H1 (cell line): ENCODE data around the gene VWCE. TPM values are rescaled to one million over a fixed set of nuclear protein-coding genes. Genes with fewer than 3 reads are reported as not detected.
"Not testable (repeated sequence)": the region's sequence is repeated elsewhere in the genome, so short reads cannot be mapped to it uniquely, and the experiment has no call there.

Experiments used
- CTCF ChIA-PET: fragments of 300-600 bp; sonication (Branson Sonifier 250); formaldehyde crosslinking; loops from one replicate; lab custom pipeline; 2021; ENCODE audit not compliant: partially characterized antibody; lab: Charles Lee
- POLR2A ChIA-PET: fragments of 300-600 bp; sonication (Branson Sonifier 250); formaldehyde crosslinking; loops from one replicate; lab custom pipeline; 2021; ENCODE audit warnings: inconsistent platforms; ENCODE audit not compliant: partially characterized antibody; lab: Charles Lee
- DNase-seq, 2 experiments: peaks; one replicate each; pipeline versions ENCODE4 v3.0.0 to v3.0.0-alpha.2; 2010 to 2022; ENCODE audit warnings: low spot score in 2 of 2, low read depth in 1 of 2, mixed read lengths in 1 of 2
- FAIRE-seq: peaks from 2 replicates; lab custom pipeline; 2011; peaks lifted over from hg19 to GRCh38; lab: Jason Lieb, UNC
- H2AFZ ChIP-seq: 2 replicates; pipeline ENCODE4 v1.8.1; 2012; ENCODE audit warnings: low read length, inconsistent platforms
- H2AK5ac ChIP-seq: 2 replicates; pipeline ENCODE4 v1.6.1; 2013; ENCODE audit warnings: low read depth, low read length
- H2BK120ac ChIP-seq: replicated peaks from 2 replicates; pipeline ENCODE3; 2013; ENCODE audit warnings: low read depth, low read length, inconsistent platforms
- H2BK12ac ChIP-seq: 2 replicates; pipeline ENCODE4 v1.6.1; 2013; ENCODE audit warnings: low read depth, low read length
- H2BK15ac ChIP-seq: 2 replicates; pipeline ENCODE4 v1.6.1; 2013; ENCODE audit warnings: low read length
- H2BK20ac ChIP-seq: 2 replicates; pipeline ENCODE4 v1.6.1; 2013; ENCODE audit warnings: low read length
- H2BK5ac ChIP-seq: 2 replicates; pipeline ENCODE4 v1.6.1; 2013; ENCODE audit warnings: low read depth, low read length
- H3K14ac ChIP-seq: 2 replicates; pipeline ENCODE4 v1.6.1; 2013; ENCODE audit warnings: inconsistent platforms; ENCODE audit not compliant: insufficient read length
- H3K18ac ChIP-seq: 2 replicates; pipeline ENCODE4 v1.6.1; 2013; ENCODE audit warnings: low read length; ENCODE audit errors: extremely low read depth
- H3K23ac ChIP-seq: 2 replicates; pipeline ENCODE4 v1.6.1; 2013; ENCODE audit warnings: inconsistent platforms; ENCODE audit not compliant: insufficient read length
- H3K23me2 ChIP-seq: 2 replicates; pipeline ENCODE4 v1.6.1; 2013; ENCODE audit warnings: low read depth, low read length
- H3K27ac ChIP-seq: 2 replicates; pipeline ENCODE4 v1.6.1; 2011; ENCODE audit warnings: low read depth, low read length, inconsistent platforms
- H3K27me3 ChIP-seq, 4 experiments: replicated peaks in 1 of 4; 1 replicate in 1 of 4; 2 replicates in 3 of 4; pipeline versions ENCODE4 v1.6.1 to v1.8.1; 2011 to 2013; ENCODE audit warnings: low read length in 3 of 4, mild to moderate bottlenecking in 3 of 4, inconsistent platforms in 2 of 4, mixed read lengths in 2 of 4, moderate library complexity in 1 of 4; ENCODE audit not compliant: control insufficient read depth in 3 of 4, insufficient read depth in 3 of 4; ENCODE audit errors: extremely low read depth in 1 of 4
- H3K36me3 ChIP-seq, 4 experiments: 2 replicates each; pipeline versions ENCODE4 v1.6.1 to v1.8.1; 2011 to 2013; ENCODE audit warnings: mild to moderate bottlenecking in 4 of 4, low read length in 3 of 4, moderate library complexity in 2 of 4, control low read depth in 1 of 4, inconsistent platforms in 1 of 4; ENCODE audit not compliant: insufficient read depth in 4 of 4, control insufficient read depth in 2 of 4
- H3K4ac ChIP-seq: replicated peaks from 2 replicates; pipeline ENCODE3; 2013; ENCODE audit warnings: low read length, low read depth, mixed read lengths, inconsistent platforms; ENCODE audit not compliant: insufficient read length
- H3K4me1 ChIP-seq, 4 experiments: replicated peaks in 1 of 4; 1 replicate in 1 of 4; 2 replicates in 3 of 4; pipeline versions ENCODE4 v1.6.1 to v1.8.1; 2011 to 2013; ENCODE audit warnings: low read length in 3 of 4, inconsistent platforms in 2 of 4, mixed read lengths in 1 of 4; ENCODE audit not compliant: insufficient read depth in 4 of 4, control insufficient read depth in 3 of 4
- H3K4me2 ChIP-seq, 2 experiments: 2 replicates each; pipeline versions ENCODE4 v1.6.1 to v1.8.1; 2011 to 2013; ENCODE audit warnings: low read depth in 2 of 2, low read length in 2 of 2, control low read depth in 1 of 2, inconsistent platforms in 1 of 2, mild to moderate bottlenecking in 1 of 2; ENCODE audit not compliant: insufficient read depth in 1 of 2
- H3K4me3 ChIP-seq, 4 experiments: fragments of 200-600, 300-600 bp in 1 of 4; sonication (generic), shearing (Covaris generic), sonication (Bioruptor Twin) in 1 of 4; 2 replicates each; pipeline versions ENCODE4 v1.5.1 to v1.8.1; 2011 to 2016; ENCODE audit warnings: low read length in 4 of 4, low read depth in 3 of 4, control low read depth in 2 of 4, inconsistent platforms in 2 of 4, mild to moderate bottlenecking in 2 of 4, mixed read lengths in 1 of 4, moderate library complexity in 1 of 4; ENCODE audit not compliant: insufficient read depth in 2 of 4; ENCODE audit errors: extremely low read depth in 1 of 4
- H3K56ac ChIP-seq: replicated peaks from 2 replicates; pipeline ENCODE3; 2013; ENCODE audit warnings: low read depth, mild to moderate bottlenecking, mixed read lengths, low read length, inconsistent platforms; ENCODE audit not compliant: insufficient read length
- H3K79me1 ChIP-seq: 2 replicates; pipeline ENCODE4 v1.6.1; 2013; ENCODE audit warnings: low read depth, low read length, control low read depth
- H3K79me2 ChIP-seq, 2 experiments: 2 replicates each; pipeline versions ENCODE4 v1.6.1 to v1.8.1; 2012 to 2013; ENCODE audit warnings: low read length in 2 of 2, mild to moderate bottlenecking in 2 of 2, inconsistent platforms in 1 of 2; ENCODE audit not compliant: insufficient read depth in 2 of 2, control insufficient read depth in 1 of 2
- H3K9ac ChIP-seq, 4 experiments: replicated peaks in 1 of 4; 1 replicate in 1 of 4; 2 replicates in 3 of 4; pipeline versions ENCODE4 v1.6.1 to v1.8.1; 2011 to 2013; ENCODE audit warnings: low read depth in 3 of 4, low read length in 3 of 4, control low read depth in 2 of 4, mild to moderate bottlenecking in 2 of 4, moderate library complexity in 2 of 4, inconsistent platforms in 1 of 4; ENCODE audit errors: extremely low read depth in 1 of 4
- H3K9me3 ChIP-seq, 2 experiments: 2 replicates each; pipeline versions ENCODE4 v1.6.1 to v1.8.1; 2012 to 2013; ENCODE audit warnings: mild to moderate bottlenecking in 2 of 2, moderate library complexity in 2 of 2, control low read depth in 1 of 2, inconsistent platforms in 1 of 2, low read depth in 1 of 2, low read length in 1 of 2, mixed read lengths in 1 of 2; ENCODE audit not compliant: insufficient read depth in 2 of 2
- H4K20me1 ChIP-seq, 2 experiments: replicated peaks in 1 of 2; 2 replicates each; pipeline versions ENCODE3 to v1.8.1; 2011 to 2013; ENCODE audit warnings: inconsistent platforms in 2 of 2, low read length in 2 of 2, mild to moderate bottlenecking in 1 of 2; ENCODE audit not compliant: insufficient read depth in 2 of 2, control insufficient read depth in 1 of 2
- H4K5ac ChIP-seq: 2 replicates; pipeline ENCODE4 v1.6.1; 2013; ENCODE audit warnings: low read length, low read depth, mixed read lengths, inconsistent platforms; ENCODE audit not compliant: insufficient read length
- H4K8ac ChIP-seq: 2 replicates; pipeline ENCODE4 v1.8.0; 2013; ENCODE audit warnings: mild to moderate bottlenecking, moderate library complexity, low read length, inconsistent platforms; ENCODE audit not compliant: insufficient read depth; ENCODE audit errors: extremely low read depth
- H4K91ac ChIP-seq: replicated peaks from 2 replicates; pipeline ENCODE3; 2013; ENCODE audit warnings: low read length, mixed read lengths, inconsistent platforms; ENCODE audit not compliant: insufficient read length
- WGBS, 2 experiments: shearing (Covaris generic) in 1 of 2; methylation state at CpG; one replicate each; pipeline versions ENCODE4 v1.1.6 to v1.1.7; 2013 to 2015; ENCODE audit warnings: low lambda C conversion rate in 2 of 2, mixed read lengths in 2 of 2, inconsistent platforms in 1 of 2, low coverage in 1 of 2, missing lambda C conversion rate in 1 of 2; ENCODE audit not compliant: insufficient replicate concordance in 2 of 2, insufficient coverage in 1 of 2, insufficient read length in 1 of 2; ENCODE audit errors: extremely low coverage in 1 of 2, missing lambda C conversion rate in 1 of 2; 5-methylcytosine and 5-hydroxymethylcytosine counted together
- polyA plus RNA-seq, 7 experiments: library from polyadenylated mRNA; depleted of rRNA in 3 of 7; stranded (reverse) in 5 of 7; unstranded in 2 of 7; fragments of >200 nt in 5 of 7; fragments of 200-250 nt in 2 of 7; gene quantifications; 1 replicate in 5 of 7; 2 replicates in 1 of 7; 4 replicates in 1 of 7; pipeline versions ENCODE4 v1.2.1 to v1.2.3, GENCODE V29; 2011 to 2013; ENCODE audit warnings: missing spikeins in 2 of 7, mixed read lengths in 2 of 7
- total RNA-seq: library from RNA; stranded (reverse); fragmentation: NEBNext Ultra II Directional; extraction: Animal tissue kit (Norgen Biotek cat#: 25700); gene quantifications from 2 replicates; pipeline ENCODE4 v1.2.1, GENCODE V29; 2021

VWCE gene
- total and polyA plus RNA-seq, 2 of the 8 experiments (the other 6 are each of a cell fraction or from before 2014, with no cell fraction given) = 9.5 to 12.3 TPM

DNA sequence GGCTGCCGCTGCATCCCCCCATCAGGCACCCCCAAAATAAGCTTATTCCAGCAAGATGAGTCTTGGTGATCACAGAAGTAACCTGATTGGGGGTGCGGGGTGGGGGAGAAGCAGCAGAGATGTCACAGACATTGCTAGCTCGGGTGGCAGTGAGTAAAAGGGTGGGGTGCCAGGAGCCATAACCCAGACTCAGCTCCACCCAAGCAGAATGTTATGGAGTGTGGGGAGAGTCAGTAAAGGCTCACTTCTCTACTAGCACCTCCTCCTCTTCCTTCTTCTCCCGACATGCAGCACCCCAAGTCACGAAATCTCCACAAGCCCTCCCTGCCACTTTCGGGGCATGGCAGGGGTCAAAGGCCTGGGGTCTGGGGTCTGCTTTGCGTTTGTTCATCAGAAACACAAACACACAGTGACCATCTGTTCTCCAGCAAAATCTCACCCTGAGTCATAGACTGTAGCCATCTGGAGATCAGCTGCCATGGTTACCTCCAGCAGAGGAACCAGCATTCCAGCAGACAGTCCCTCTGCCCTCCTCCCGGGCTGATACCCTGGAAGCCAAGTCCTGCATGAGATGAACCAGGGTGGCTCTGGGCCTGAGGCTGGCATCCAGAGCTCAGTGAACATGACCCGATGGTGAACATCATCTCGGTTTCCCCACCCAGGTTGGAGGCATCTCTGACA is 49.7 kb downstream of the VWCE start:
- H3K79me2 ChIP-seq, H3K4ac ChIP-seq, H2BK120ac ChIP-seq, H4K91ac ChIP-seq, POLR2A ChIA-PET, H3K27ac ChIP-seq, H3K27me3 ChIP-seq, DNase-seq, H3K23ac ChIP-seq, H2BK12ac ChIP-seq, H3K4me3 ChIP-seq, H3K79me1 ChIP-seq, H4K8ac ChIP-seq, H3K4me2 ChIP-seq, H2BK15ac ChIP-seq, FAIRE-seq, H3K9ac ChIP-seq, H2BK20ac ChIP-seq, H2AK5ac ChIP-seq, H2AFZ ChIP-seq, H4K5ac ChIP-seq, CTCF ChIA-PET, H4K20me1 ChIP-seq, H3K14ac ChIP-seq, H3K36me3 ChIP-seq, H3K23me2 ChIP-seq, H3K9me3 ChIP-seq, H3K4me1 ChIP-seq, H2BK5ac ChIP-seq, H3K56ac ChIP-seq, H3K18ac ChIP-seq: not testable (repeated sequence)
- WGBS, 2 experiments = no CpG with 5 or more reads among the region's 10 CpGs

DNA sequence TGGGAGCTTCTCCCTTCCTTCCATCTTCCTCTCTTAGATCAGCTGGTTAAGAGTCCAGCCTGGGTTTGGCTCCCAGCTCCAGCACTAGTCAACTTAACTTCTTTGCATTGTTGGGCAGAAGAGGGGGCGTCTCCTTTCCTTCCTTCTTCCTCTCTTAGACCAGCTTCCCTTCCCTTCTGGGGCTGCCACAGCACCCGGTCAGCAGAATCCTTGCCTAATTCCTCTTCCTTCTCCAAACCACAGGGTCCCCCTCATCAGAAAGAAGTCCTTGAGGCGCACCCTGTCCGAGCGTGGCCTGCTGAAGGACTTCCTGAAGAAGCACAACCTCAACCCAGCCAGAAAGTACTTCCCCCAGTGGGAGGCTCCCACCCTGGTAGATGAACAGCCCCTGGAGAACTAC is 53.6 kb downstream of the VWCE start:
- H3K4me2 ChIP-seq, H2BK20ac ChIP-seq, H3K23ac ChIP-seq, H3K4me1 ChIP-seq, H3K4me3 ChIP-seq, H4K5ac ChIP-seq, H3K9ac ChIP-seq, H3K9me3 ChIP-seq, H2BK120ac ChIP-seq, H2AFZ ChIP-seq, H3K79me1 ChIP-seq, H3K14ac ChIP-seq, CTCF ChIA-PET, H4K91ac ChIP-seq, H2BK15ac ChIP-seq, H3K27me3 ChIP-seq, H3K18ac ChIP-seq, H3K56ac ChIP-seq, H3K79me2 ChIP-seq, H3K27ac ChIP-seq, FAIRE-seq, H2BK12ac ChIP-seq, H4K8ac ChIP-seq, H4K20me1 ChIP-seq, H2AK5ac ChIP-seq, H3K36me3 ChIP-seq, H3K23me2 ChIP-seq, POLR2A ChIA-PET, H2BK5ac ChIP-seq, DNase-seq, H3K4ac ChIP-seq: not testable (repeated sequence)
- no CpG with 5 or more reads among the region's 5 CpGs for WGBS, 2 experiments
